Body of pancreas (tissue), 4 donors: ENCODE data around the gene ANKZF1.

Experiments used
- POLR2A ChIP-seq, 3 donors: fragments of 450-650 bp; IDR thresholded peaks; one replicate each; pipeline ENCODE4 v1.6.1; 2016; ENCODE audit warnings: antibody characterized with exemption in 3 of 3, mild to moderate bottlenecking in 2 of 3
- TF ChIP-seq, protein P1 (sequence below), 7 experiments: fragments of 450-650 bp in 4 of 7; fragments of 200-600 bp in 3 of 7; sonication (generic) in 3 of 7; IDR thresholded peaks; one replicate each; pipeline ENCODE4 v1.5.1; 2016 to 2019; ENCODE audit warnings: antibody characterized with exemption in 7 of 7

GRCh38 chr2:219205981-219206327 lies 23.7 kb upstream of the ANKZF1 start:
- TF ChIP-seq, protein P1, sequence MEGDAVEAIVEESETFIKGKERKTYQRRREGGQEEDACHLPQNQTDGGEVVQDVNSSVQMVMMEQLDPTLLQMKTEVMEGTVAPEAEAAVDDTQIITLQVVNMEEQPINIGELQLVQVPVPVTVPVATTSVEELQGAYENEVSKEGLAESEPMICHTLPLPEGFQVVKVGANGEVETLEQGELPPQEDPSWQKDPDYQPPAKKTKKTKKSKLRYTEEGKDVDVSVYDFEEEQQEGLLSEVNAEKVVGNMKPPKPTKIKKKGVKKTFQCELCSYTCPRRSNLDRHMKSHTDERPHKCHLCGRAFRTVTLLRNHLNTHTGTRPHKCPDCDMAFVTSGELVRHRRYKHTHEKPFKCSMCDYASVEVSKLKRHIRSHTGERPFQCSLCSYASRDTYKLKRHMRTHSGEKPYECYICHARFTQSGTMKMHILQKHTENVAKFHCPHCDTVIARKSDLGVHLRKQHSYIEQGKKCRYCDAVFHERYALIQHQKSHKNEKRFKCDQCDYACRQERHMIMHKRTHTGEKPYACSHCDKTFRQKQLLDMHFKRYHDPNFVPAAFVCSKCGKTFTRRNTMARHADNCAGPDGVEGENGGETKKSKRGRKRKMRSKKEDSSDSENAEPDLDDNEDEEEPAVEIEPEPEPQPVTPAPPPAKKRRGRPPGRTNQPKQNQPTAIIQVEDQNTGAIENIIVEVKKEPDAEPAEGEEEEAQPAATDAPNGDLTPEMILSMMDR (IDR thresholded peaks at IDR 0.05) = no peak
- no peak for TF ChIP-seq POLR2A (IDR thresholded peaks at IDR 0.05)
